Measurements from ENCODE around the gene HIBADH.

DNA sequence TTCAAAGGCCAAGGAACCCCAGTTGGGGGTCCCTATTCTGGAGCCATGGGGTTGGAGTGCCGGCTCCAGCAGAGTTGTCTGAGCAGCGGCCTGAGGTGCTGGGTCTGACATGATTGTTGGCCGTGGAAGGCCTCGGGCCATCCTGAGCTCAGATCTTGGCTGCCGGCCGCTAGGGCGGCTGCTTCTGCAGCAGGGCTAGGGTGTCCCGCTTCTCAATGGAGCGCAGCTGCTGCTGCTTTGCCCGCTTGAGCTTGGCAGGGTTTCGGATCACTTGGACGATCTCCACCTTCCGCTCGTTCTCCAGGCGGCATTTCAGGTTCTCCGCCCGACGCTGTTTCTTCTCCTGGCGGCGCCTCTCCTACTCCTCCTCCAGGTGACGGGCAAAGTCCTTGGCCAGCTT is 171.1 kb downstream of the HIBADH start:
- TF ChIP-seq, protein P1, sequence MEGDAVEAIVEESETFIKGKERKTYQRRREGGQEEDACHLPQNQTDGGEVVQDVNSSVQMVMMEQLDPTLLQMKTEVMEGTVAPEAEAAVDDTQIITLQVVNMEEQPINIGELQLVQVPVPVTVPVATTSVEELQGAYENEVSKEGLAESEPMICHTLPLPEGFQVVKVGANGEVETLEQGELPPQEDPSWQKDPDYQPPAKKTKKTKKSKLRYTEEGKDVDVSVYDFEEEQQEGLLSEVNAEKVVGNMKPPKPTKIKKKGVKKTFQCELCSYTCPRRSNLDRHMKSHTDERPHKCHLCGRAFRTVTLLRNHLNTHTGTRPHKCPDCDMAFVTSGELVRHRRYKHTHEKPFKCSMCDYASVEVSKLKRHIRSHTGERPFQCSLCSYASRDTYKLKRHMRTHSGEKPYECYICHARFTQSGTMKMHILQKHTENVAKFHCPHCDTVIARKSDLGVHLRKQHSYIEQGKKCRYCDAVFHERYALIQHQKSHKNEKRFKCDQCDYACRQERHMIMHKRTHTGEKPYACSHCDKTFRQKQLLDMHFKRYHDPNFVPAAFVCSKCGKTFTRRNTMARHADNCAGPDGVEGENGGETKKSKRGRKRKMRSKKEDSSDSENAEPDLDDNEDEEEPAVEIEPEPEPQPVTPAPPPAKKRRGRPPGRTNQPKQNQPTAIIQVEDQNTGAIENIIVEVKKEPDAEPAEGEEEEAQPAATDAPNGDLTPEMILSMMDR (conservative IDR thresholded peaks at IDR 0.05): no peak; the same call in 1 of the 2 replicates
- TF ChIP-seq ZFX (IDR thresholded peaks at IDR 0.05): no peak

Measured in C4-2B (cell line).